Neural cell (in vitro differentiated cells): ENCODE data around the gene IL25. TPM values are rescaled to one million over a fixed set of nuclear protein-coding genes. Genes with fewer than 3 reads are reported as not detected.

Experiments used
- H2AFZ ChIP-seq: fragments of 200-600, 300-800 bp; sonication (generic), shearing (Covaris generic); 2 replicates; pipeline ENCODE4 v1.6.0; 2014; ENCODE audit warnings: low read depth, mild to moderate bottlenecking, antibody characterized with exemption, low read length, moderate library complexity
- H3F3A ChIP-seq: fragments of 200-600 bp; shearing (Covaris generic); 2 replicates; pipeline ENCODE4 v1.6.1; 2016; ENCODE audit warnings: mild to moderate bottlenecking, moderate library complexity, mixed read lengths, antibody characterized with exemption, low read length; ENCODE audit not compliant: insufficient read depth, poor library complexity, severe bottlenecking
- H3K27ac ChIP-seq: fragments of 200-600, 300-800 bp; sonication (generic), shearing (Covaris generic); 2 replicates; pipeline ENCODE4 v1.5.1; 2014; ENCODE audit warnings: mild to moderate bottlenecking, low read length, moderate library complexity
- H3K27me3 ChIP-seq: fragments of 300-800, 200-600 bp; sonication (generic), shearing (Covaris generic); 2 replicates; pipeline ENCODE4 v1.6.0; 2014; ENCODE audit warnings: mild to moderate bottlenecking, low read depth, low read length, moderate library complexity; ENCODE audit not compliant: insufficient read depth
- H3K36me3 ChIP-seq: fragments of 300-800, 200-600 bp; sonication (generic), shearing (Covaris generic); 2 replicates; pipeline ENCODE4 v1.5.1; 2014; ENCODE audit warnings: mild to moderate bottlenecking, antibody characterized with exemption, low read length, moderate library complexity; ENCODE audit not compliant: insufficient read depth
- H3K4me2 ChIP-seq: fragments of 300-800, 200-600 bp; sonication (generic), shearing (Covaris generic); 2 replicates; pipeline ENCODE4 v1.6.0; 2014; ENCODE audit warnings: mild to moderate bottlenecking, low read length
- H3K4me3 ChIP-seq: fragments of 300-800, 200-600 bp; sonication (generic), shearing (Covaris generic); 2 replicates; pipeline ENCODE4 v1.5.1; 2014; ENCODE audit warnings: mild to moderate bottlenecking, low read length, moderate library complexity
- H3K79me2 ChIP-seq: fragments of 200-600 bp; shearing (Covaris generic); replicated peaks from 2 replicates; pipeline ENCODE4 v1.6.0; 2014; ENCODE audit warnings: mild to moderate bottlenecking, low read length, moderate library complexity; ENCODE audit not compliant: insufficient read depth
- H3K9ac ChIP-seq: fragments of 300-800, 200-600 bp; sonication (generic), shearing (Covaris generic); 2 replicates; pipeline ENCODE4 v1.6.1; 2016; ENCODE audit warnings: mild to moderate bottlenecking, low read length, mixed read lengths
- H3K9me2 ChIP-seq: fragments of 200-600 bp; shearing (Covaris generic); 2 replicates; pipeline ENCODE4 v1.6.1; 2016; ENCODE audit warnings: mild to moderate bottlenecking, low read length, mixed read lengths; ENCODE audit not compliant: insufficient read depth
- H3K9me3 ChIP-seq: fragments of 200-600, 300-800 bp; sonication (generic), shearing (Covaris generic); 2 replicates; pipeline ENCODE4 v1.6.1; 2016; ENCODE audit warnings: mild to moderate bottlenecking, mixed run types, low read length, moderate library complexity, mixed read lengths
- H4K20me1 ChIP-seq: fragments of 200-600 bp; shearing (Covaris generic); 2 replicates; pipeline ENCODE4 v1.6.1; 2016; ENCODE audit warnings: mild to moderate bottlenecking, mixed run types; ENCODE audit not compliant: insufficient read depth
- EP300 ChIP-seq: fragments of 450-650 bp; conservative IDR thresholded peaks from 2 replicates; pipeline ENCODE4 v1.6.1; 2014; ENCODE audit warnings: antibody characterized with exemption, mild to moderate bottlenecking, moderate library complexity; ENCODE audit not compliant: poor library complexity, severe bottlenecking
- EZH2 ChIP-seq: fragments of 200-600, 300-800 bp; shearing (Covaris generic), sonication (generic); IDR thresholded peaks from 2 replicates; pipeline ENCODE4 v1.6.1; 2014; ENCODE audit warnings: antibody characterized with exemption, low read length, borderline replicate concordance, mild to moderate bottlenecking; ENCODE audit not compliant: insufficient read depth, poor library complexity, severe bottlenecking
- MXI1 ChIP-seq: fragments of 450-650 bp; conservative IDR thresholded peaks from 2 replicates; pipeline ENCODE4 v1.6.1; 2014; ENCODE audit warnings: antibody characterized with exemption, mild to moderate bottlenecking; ENCODE audit not compliant: poor library complexity, severe bottlenecking
- POLR2AphosphoS5 ChIP-seq: IDR thresholded peaks from 2 replicates; pipeline ENCODE4 v1.6.1; 2012
- RAD21 ChIP-seq: fragments of 450-650 bp; conservative IDR thresholded peaks from 2 replicates; pipeline ENCODE4 v1.6.1; 2014; ENCODE audit warnings: antibody characterized with exemption, mild to moderate bottlenecking, moderate library complexity
- SMC3 ChIP-seq: fragments of 450-650 bp; conservative IDR thresholded peaks from 2 replicates; pipeline ENCODE4 v1.6.1; 2014; ENCODE audit warnings: antibody characterized with exemption, mild to moderate bottlenecking, moderate library complexity; ENCODE audit not compliant: poor library complexity
- TAF1 ChIP-seq: IDR thresholded peaks from 2 replicates; pipeline ENCODE4 v1.6.1; 2012; ENCODE audit warnings: low read depth
- polyA plus RNA-seq: library from polyadenylated mRNA; depleted of rRNA; stranded (reverse); fragments of >200 nt; gene quantifications from 2 replicates; pipeline ENCODE4 v1.2.3, GENCODE V29; 2014
- TF ChIP-seq, protein P1 (sequence below): IDR thresholded peaks from 2 replicates; pipeline ENCODE4 v1.6.1; 2012; ENCODE audit warnings: borderline replicate concordance
- TF ChIP-seq, protein P2 (sequence below): fragments of 450-650 bp; IDR thresholded peaks from 2 replicates; pipeline ENCODE4 v1.5.1; 2014; ENCODE audit warnings: antibody characterized with exemption, mild to moderate bottlenecking, moderate library complexity; ENCODE audit not compliant: poor library complexity, severe bottlenecking

The IL25 gene
- polyA plus RNA-seq, 1 donor from 2014 or later, result not detected

DNA sequence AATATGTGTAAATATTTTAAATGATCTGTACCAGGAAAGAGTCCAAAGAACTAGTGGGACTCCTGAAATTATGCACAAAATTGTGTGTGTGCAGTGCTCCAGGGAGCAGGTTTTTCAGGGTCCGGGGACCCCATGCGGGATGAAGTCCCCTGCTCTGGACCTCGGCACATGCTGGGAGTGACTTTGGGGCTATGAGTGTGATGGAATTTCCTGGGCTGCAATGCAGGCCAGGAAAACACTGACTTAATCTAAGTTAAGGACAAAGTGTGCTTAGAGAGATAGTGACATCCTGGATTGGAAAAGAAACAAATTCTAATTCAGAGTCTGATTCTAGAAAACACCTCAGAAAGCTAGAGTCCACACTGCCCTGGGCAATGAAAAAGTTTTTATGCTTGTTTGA lies 41.6 kb downstream of the IL25 start:
- Histone ChIP-seq H4K20me1 (no peaks in the 10 kb centered on the region), H3K9ac (no peak overlapping the region), H3K79me2 (no peaks in the 10 kb centered on the region), H3K4me3 (no peak overlapping the region), H3K27me3 (no peaks in the 10 kb centered on the region), H3K9me3 (no peaks in the 10 kb centered on the region), H3K36me3 (no peaks in the 10 kb centered on the region), H3K4me2 (no peak overlapping the region), H2AFZ (no peak overlapping the region), H3K27ac (no peak overlapping the region), H3F3A (no peaks in the 10 kb centered on the region), H3K9me2 (no peaks in the 10 kb centered on the region)
- no peak for TF ChIP-seq MXI1
- TF ChIP-seq EP300, result no peak
- no peak for TF ChIP-seq EZH2
- no peak for TF ChIP-seq TAF1
- no peak for TF ChIP-seq POLR2AphosphoS5
- TF ChIP-seq, protein P1, sequence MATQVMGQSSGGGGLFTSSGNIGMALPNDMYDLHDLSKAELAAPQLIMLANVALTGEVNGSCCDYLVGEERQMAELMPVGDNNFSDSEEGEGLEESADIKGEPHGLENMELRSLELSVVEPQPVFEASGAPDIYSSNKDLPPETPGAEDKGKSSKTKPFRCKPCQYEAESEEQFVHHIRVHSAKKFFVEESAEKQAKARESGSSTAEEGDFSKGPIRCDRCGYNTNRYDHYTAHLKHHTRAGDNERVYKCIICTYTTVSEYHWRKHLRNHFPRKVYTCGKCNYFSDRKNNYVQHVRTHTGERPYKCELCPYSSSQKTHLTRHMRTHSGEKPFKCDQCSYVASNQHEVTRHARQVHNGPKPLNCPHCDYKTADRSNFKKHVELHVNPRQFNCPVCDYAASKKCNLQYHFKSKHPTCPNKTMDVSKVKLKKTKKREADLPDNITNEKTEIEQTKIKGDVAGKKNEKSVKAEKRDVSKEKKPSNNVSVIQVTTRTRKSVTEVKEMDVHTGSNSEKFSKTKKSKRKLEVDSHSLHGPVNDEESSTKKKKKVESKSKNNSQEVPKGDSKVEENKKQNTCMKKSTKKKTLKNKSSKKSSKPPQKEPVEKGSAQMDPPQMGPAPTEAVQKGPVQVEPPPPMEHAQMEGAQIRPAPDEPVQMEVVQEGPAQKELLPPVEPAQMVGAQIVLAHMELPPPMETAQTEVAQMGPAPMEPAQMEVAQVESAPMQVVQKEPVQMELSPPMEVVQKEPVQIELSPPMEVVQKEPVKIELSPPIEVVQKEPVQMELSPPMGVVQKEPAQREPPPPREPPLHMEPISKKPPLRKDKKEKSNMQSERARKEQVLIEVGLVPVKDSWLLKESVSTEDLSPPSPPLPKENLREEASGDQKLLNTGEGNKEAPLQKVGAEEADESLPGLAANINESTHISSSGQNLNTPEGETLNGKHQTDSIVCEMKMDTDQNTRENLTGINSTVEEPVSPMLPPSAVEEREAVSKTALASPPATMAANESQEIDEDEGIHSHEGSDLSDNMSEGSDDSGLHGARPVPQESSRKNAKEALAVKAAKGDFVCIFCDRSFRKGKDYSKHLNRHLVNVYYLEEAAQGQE, result no peak
- TF ChIP-seq, protein P2, sequence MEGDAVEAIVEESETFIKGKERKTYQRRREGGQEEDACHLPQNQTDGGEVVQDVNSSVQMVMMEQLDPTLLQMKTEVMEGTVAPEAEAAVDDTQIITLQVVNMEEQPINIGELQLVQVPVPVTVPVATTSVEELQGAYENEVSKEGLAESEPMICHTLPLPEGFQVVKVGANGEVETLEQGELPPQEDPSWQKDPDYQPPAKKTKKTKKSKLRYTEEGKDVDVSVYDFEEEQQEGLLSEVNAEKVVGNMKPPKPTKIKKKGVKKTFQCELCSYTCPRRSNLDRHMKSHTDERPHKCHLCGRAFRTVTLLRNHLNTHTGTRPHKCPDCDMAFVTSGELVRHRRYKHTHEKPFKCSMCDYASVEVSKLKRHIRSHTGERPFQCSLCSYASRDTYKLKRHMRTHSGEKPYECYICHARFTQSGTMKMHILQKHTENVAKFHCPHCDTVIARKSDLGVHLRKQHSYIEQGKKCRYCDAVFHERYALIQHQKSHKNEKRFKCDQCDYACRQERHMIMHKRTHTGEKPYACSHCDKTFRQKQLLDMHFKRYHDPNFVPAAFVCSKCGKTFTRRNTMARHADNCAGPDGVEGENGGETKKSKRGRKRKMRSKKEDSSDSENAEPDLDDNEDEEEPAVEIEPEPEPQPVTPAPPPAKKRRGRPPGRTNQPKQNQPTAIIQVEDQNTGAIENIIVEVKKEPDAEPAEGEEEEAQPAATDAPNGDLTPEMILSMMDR, result no peak
- TF ChIP-seq SMC3, result no peak
- TF ChIP-seq RAD21, result no peak

DNA sequence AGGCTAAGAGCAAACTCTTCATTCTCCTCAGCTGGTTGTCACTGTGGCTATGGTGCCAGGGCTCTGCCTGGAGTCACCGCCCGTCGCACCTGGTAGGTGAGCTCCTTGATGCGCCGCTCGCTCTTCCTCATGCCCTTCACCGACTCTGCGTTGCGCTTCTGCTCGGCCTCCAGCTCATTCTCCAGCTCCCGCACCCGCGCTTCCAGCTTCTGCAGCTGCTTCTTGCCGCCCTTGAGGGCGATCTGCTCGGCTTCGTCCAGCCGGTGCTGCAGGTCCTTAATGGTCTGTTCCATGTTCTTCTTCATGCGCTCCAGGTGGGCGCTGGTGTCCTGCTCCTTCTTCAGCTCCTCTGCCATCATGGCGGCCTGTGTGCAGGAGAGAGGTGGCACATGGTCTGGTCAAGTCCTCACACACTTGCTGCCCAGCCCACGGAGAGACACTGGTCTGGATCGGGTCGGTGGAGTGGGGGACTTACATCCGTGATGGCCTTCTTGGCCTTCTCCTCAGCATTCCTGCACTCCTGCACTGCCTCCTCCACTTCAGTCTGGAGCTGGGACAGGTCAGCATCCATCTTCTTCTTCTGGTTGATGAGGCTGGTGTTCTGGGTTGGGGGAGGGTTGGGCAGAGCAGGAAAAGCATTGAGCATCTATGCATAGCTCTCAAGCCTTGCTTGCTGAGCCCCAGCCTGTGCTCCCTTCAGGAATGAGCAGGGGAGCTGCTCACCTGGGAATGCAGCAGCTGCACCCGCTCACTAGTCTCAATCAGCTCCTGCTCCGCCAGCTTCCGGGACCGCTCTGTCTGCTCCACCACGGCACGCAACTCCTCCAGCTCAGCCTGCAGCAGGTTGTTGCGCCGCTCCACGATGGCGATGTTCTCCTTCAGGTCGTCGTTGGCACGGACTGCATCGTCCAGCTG lies 42.6 kb downstream of the IL25 start:
- Histone ChIP-seq H4K20me1 (no peaks in the 10 kb centered on the region), H3K27me3 (no peaks in the 10 kb centered on the region)
- TF ChIP-seq EZH2 (no peak), MXI1 (no peak), EP300 (no peak), RAD21 (no peak), POLR2AphosphoS5 (no peak), SMC3 (no peak), TAF1 (no peak)
- TF ChIP-seq, protein P1, result no peak
- TF ChIP-seq, protein P2, result no peak

More for the DNA sequence above, 42.6 kb downstream of the IL25 start:
- Histone ChIP-seq H3K79me2 (no peaks in the 10 kb centered on the region), H3F3A (no peaks in the 10 kb centered on the region), H3K4me2 (no peak overlapping the region), H3K9me2 (no peaks in the 10 kb centered on the region), H3K4me3 (no peak overlapping the region), H3K36me3 (no peaks in the 10 kb centered on the region), H2AFZ (no peak overlapping the region), H3K27ac (no peak overlapping the region), H3K9ac (no peak overlapping the region), H3K9me3 (no peaks in the 10 kb centered on the region)
